Gastrocnemius medialis (tissue), 4 donors: ENCODE data around the gene HOXC11. TPM values are rescaled to one million over a fixed set of nuclear protein-coding genes. Genes with fewer than 3 reads are reported as not detected.

Source experiments
- ATAC-seq, 2 donors: fragments of 150-250 bp; one replicate each; pipeline ENCODE4 v1.9.1; 2016
- DNase-seq, 2 donors: peaks; one replicate each; pipeline ENCODE4 v3.0.0-alpha.2; 2019
- H3K27ac ChIP-seq, 4 donors: fragments of 200-600 bp; sonication (generic); 1 replicate in 1 of 4; 2 replicates in 3 of 4; pipeline ENCODE4 v1.5.1; 2016 to 2018; ENCODE audit warnings: mild to moderate bottlenecking in 2 of 4, moderate library complexity in 1 of 4
- H3K27me3 ChIP-seq, 3 donors: fragments of 200-600 bp; sonication (generic) in 2 of 3; 1 replicate in 1 of 3; 2 replicates in 2 of 3; pipeline versions ENCODE4 v1.5.1 to v1.6.0; 2016 to 2019; ENCODE audit warnings: mild to moderate bottlenecking in 1 of 3, moderate library complexity in 1 of 3
- H3K36me3 ChIP-seq, 2 donors: fragments of 200-600 bp; sonication (generic) in 1 of 2; one replicate each; pipeline ENCODE4 v1.5.1; 2017 to 2018
- H3K4me1 ChIP-seq, 2 donors: fragments of 200-600 bp; sonication (generic) in 1 of 2; one replicate each; pipeline ENCODE4 v1.5.1; 2016 to 2017; ENCODE audit warnings: mild to moderate bottlenecking in 2 of 2
- H3K4me3 ChIP-seq, 4 donors: fragments of 200-600 bp; sonication (generic) in 3 of 4; 1 replicate in 1 of 4; 2 replicates in 3 of 4; pipeline ENCODE4 v1.5.1; 2016 to 2019; ENCODE audit warnings: mild to moderate bottlenecking in 2 of 4
- H3K9me3 ChIP-seq, 3 donors: fragments of 200-600 bp; sonication (generic) in 2 of 3; 1 replicate in 1 of 3; 2 replicates in 2 of 3; pipeline ENCODE4 v1.5.1; 2016 to 2019
- CTCF ChIP-seq, 5 experiments: fragments of 450-650 bp in 3 of 5; fragments of 200-600 bp in 2 of 5; sonication (generic) in 2 of 5; IDR thresholded peaks in 4 of 5; conservative IDR thresholded peaks in 1 of 5; 1 replicate in 4 of 5; 2 replicates in 1 of 5; pipeline ENCODE4 v1.5.1; 2016 to 2019; ENCODE audit warnings: antibody characterized with exemption in 5 of 5, mild to moderate bottlenecking in 3 of 5, moderate library complexity in 3 of 5
- POLR2A ChIP-seq, 2 donors: fragments of 450-650 bp; IDR thresholded peaks; one replicate each; pipeline ENCODE4 v1.6.1; 2017; ENCODE audit warnings: antibody characterized with exemption in 2 of 2, mild to moderate bottlenecking in 2 of 2, moderate library complexity in 2 of 2
- in situ Hi-C, 4 donors: fragments of 200-750 bp; cut with MboI; loops; one replicate each; pipeline versions ENCODE4 v1.15.0 to v1.8.0; 2017; ENCODE audit warnings: low sequenced_read_pairs in 4 of 4
- intact Hi-C: fragments of 100-400 bp; cut with DNase I; formaldehyde crosslinking; loops from one replicate; pipeline ENCODE4 v1.15.1; 2023; ENCODE audit warnings: low total_unique reads
- total RNA-seq, 4 donors: library from RNA; depleted of rRNA; stranded (reverse); fragments of >200 nt; gene quantifications; one replicate each; pipeline versions ENCODE4 v1.1.0 to v1.2.3, GENCODE V29; 2016

The HOXC11 gene
- total RNA-seq, 4 donors from 2014 or later: 0.24 to 1.1 (median 0.44) TPM

- H3K27me3 ChIP-seq: peaks cover 84 to 99% (median 89%) of the 10 kb centered on the region in 3 donors
- intact Hi-C loops (no loop called here), in situ Hi-C loops (no loop called here)
- ATAC-seq (no peak), DNase-seq (no peak)
- no peak for TF ChIP-seq POLR2A (IDR thresholded peaks at IDR 0.05)
- TF ChIP-seq CTCF (IDR thresholded peaks at IDR 0.05 in 4 of 5, conservative IDR thresholded peaks at IDR 0.05 in 1 of 5): no peak
- H3K36me3 ChIP-seq: no peaks in the 10 kb centered on the region
- no peak overlapping the region for H3K4me3 ChIP-seq
- H3K9me3 ChIP-seq: no peaks in the 10 kb centered on the region
- H3K27ac ChIP-seq: peak overlapping the region in 3 of 4 donors; percentile 32 to 45 (median 38)
- H3K4me1 ChIP-seq: peaks cover 0 to 4% of the 10 kb centered on the region in 2 donors
These were observed 4.5 kb upstream of the HOXC11 start for GRCh38 chr12:53968214-53969127.

- Histone ChIP-seq H3K4me3 (no peak overlapping the region), H3K36me3 (no peaks in the 10 kb centered on the region), H3K27me3 (peaks cover 85 to 99% (median 89%) of the 10 kb centered on the region in 3 donors), H3K4me1 (peaks cover 0 to 11% of the 10 kb centered on the region in 2 donors), H3K9me3 (no peaks in the 10 kb centered on the region), H3K27ac (no peak overlapping the region)
- in situ Hi-C loops (no loop called here), intact Hi-C loops (no loop called here)
- TF ChIP-seq POLR2A (IDR thresholded peaks at IDR 0.05) (no peak), CTCF (IDR thresholded peaks at IDR 0.05 in 4 of 5, conservative IDR thresholded peaks at IDR 0.05 in 1 of 5) (no peak)
- DNase-seq (no peak), ATAC-seq (no peak)
These were observed 3.2 kb upstream of the HOXC11 start for GRCh38 chr12:53969588-53970259.

- TF ChIP-seq POLR2A (IDR thresholded peaks at IDR 0.05): no peak
- TF ChIP-seq CTCF (IDR thresholded peaks at IDR 0.05 in 4 of 5, conservative IDR thresholded peaks at IDR 0.05 in 1 of 5): no peak
- H3K36me3 ChIP-seq: no peaks in the 10 kb centered on the region
- H3K4me1 ChIP-seq: peaks cover 6 to 18% of the 10 kb centered on the region in 2 donors
- ATAC-seq: no peak
- H3K9me3 ChIP-seq: no peaks in the 10 kb centered on the region
- no peak overlapping the region for H3K4me3 ChIP-seq
- intact Hi-C loops: no loop called here
- H3K27ac ChIP-seq: no peak overlapping the region
- no peak for DNase-seq
- peaks cover 85 to 99% (median 89%) of the 10 kb centered on the region in 3 donors for H3K27me3 ChIP-seq
- in situ Hi-C loops: no loop called here
These were observed 2.5 kb upstream of the HOXC11 start for GRCh38 chr12:53970451-53970850.

GRCh38 chr12:53971129-53971528, 1.8 kb upstream of the HOXC11 start:
- ATAC-seq (no peak), DNase-seq (no peak)
- Histone ChIP-seq H3K27ac (no peak overlapping the region), H3K36me3 (no peaks in the 10 kb centered on the region), H3K9me3 (no peaks in the 10 kb centered on the region), H3K4me3 (no peak overlapping the region), H3K27me3 (peaks cover 85 to 99% (median 89%) of the 10 kb centered on the region in 3 donors), H3K4me1 (peaks cover 7 to 24% of the 10 kb centered on the region in 2 donors)
- no peak for TF ChIP-seq CTCF (IDR thresholded peaks at IDR 0.05 in 4 of 5, conservative IDR thresholded peaks at IDR 0.05 in 1 of 5)
- no peak for TF ChIP-seq POLR2A (IDR thresholded peaks at IDR 0.05)
- in situ Hi-C loops (no loop called here), intact Hi-C loops (no loop called here)
